Thyroid gland (tissue), 4 donors: Measurements from ENCODE around the gene EYS.

Experiments used
- POLR2A ChIP-seq, 2 donors: fragments of 450-650 bp; IDR thresholded peaks; one replicate each; pipeline ENCODE4 v1.6.1; 2017; ENCODE audit warnings: antibody characterized with exemption in 2 of 2, mild to moderate bottlenecking in 2 of 2, moderate library complexity in 1 of 2
- TF ChIP-seq, protein P1 (sequence below), 6 experiments: fragments of 200-600 bp in 3 of 6; fragments of 450-650 bp in 3 of 6; sonication (generic) in 3 of 6; IDR thresholded peaks; one replicate each; pipeline ENCODE4 v1.5.1; 2016 to 2019; ENCODE audit warnings: antibody characterized with exemption in 6 of 6, mild to moderate bottlenecking in 2 of 6, inconsistent platforms in 1 of 6, moderate library complexity in 1 of 6

- no peak for TF ChIP-seq POLR2A (IDR thresholded peaks at IDR 0.05)
- TF ChIP-seq, protein P1, sequence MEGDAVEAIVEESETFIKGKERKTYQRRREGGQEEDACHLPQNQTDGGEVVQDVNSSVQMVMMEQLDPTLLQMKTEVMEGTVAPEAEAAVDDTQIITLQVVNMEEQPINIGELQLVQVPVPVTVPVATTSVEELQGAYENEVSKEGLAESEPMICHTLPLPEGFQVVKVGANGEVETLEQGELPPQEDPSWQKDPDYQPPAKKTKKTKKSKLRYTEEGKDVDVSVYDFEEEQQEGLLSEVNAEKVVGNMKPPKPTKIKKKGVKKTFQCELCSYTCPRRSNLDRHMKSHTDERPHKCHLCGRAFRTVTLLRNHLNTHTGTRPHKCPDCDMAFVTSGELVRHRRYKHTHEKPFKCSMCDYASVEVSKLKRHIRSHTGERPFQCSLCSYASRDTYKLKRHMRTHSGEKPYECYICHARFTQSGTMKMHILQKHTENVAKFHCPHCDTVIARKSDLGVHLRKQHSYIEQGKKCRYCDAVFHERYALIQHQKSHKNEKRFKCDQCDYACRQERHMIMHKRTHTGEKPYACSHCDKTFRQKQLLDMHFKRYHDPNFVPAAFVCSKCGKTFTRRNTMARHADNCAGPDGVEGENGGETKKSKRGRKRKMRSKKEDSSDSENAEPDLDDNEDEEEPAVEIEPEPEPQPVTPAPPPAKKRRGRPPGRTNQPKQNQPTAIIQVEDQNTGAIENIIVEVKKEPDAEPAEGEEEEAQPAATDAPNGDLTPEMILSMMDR (IDR thresholded peaks at IDR 0.05) = no peak
Measured at GRCh38 chr6:65450451-65450850, 256.6 kb downstream of the EYS start.
